WTC11 (cell line): ENCODE data around the gene MS4A4A. TPM values are rescaled to one million over a fixed set of nuclear protein-coding genes. Genes with fewer than 3 reads are reported as not detected.

ENCODE experiments used
- ATAC-seq: fragments of 200-7000 bp; cut with Tn5 transposase; 2 replicates; pipeline ENCODE4 v1.10.0; 2021; ENCODE audit warnings: mild to moderate bottlenecking, moderate library complexity
- CTCF ChIA-PET: fragments of 300-600 bp; sonication (Branson Sonifier 250); formaldehyde crosslinking; loops from one replicate; lab custom pipeline; 2021; ENCODE audit warnings: antibody characterized with exemption; lab: Charles Lee
- POLR2A ChIA-PET: fragments of 350-600 bp; sonication (Branson Sonifier 250); formaldehyde crosslinking; loops from one replicate; lab custom pipeline; 2021; ENCODE audit warnings: antibody characterized with exemption; lab: Charles Lee
- DNase-seq: peaks from one replicate; pipeline ENCODE4 v3.0.0; 2021; ENCODE audit warnings: low spot score
- H3K27ac Mint-ChIP-seq: 2 replicates; pipeline ENCODE4 v1.8.0; 2021; ENCODE audit warnings: mixed read lengths
- H3K27me3 Mint-ChIP-seq: 2 replicates; pipeline ENCODE4 v1.8.0; 2021; ENCODE audit warnings: low read depth, mild to moderate bottlenecking, moderate library complexity, mixed read lengths
- H3K36me3 Mint-ChIP-seq: 2 replicates; pipeline ENCODE4 v1.8.0; 2021; ENCODE audit warnings: mixed read lengths
- H3K4me1 Mint-ChIP-seq: 2 replicates; pipeline ENCODE4 v1.8.0; 2022; ENCODE audit warnings: mixed read lengths
- H3K4me3 Mint-ChIP-seq: 2 replicates; pipeline ENCODE4 v1.8.0; 2021; ENCODE audit warnings: mild to moderate bottlenecking, moderate library complexity, mixed read lengths
- H3K9me3 Mint-ChIP-seq: 2 replicates; pipeline ENCODE4 v1.8.0; 2021; ENCODE audit warnings: mixed read lengths
- CREM ChIP-seq: sonication (generic); formaldehyde crosslinking; IDR thresholded peaks from 2 replicates; pipeline ENCODE4 v1.8.1; 2022; ENCODE audit warnings: mild to moderate bottlenecking, missing genetic modification reagents, moderate library complexity
- EMX1 ChIP-seq: fragments of 250-450 bp; sonication (Bioruptor Pico); IDR thresholded peaks from 2 replicates; pipeline ENCODE4 v1.8.0; 2021; ENCODE audit warnings: mild to moderate bottlenecking
- FOXJ3 ChIP-seq: sonication (generic); formaldehyde crosslinking; IDR thresholded peaks from 2 replicates; pipeline ENCODE4 v1.9.0; 2021; ENCODE audit warnings: missing genetic modification reagents, mild to moderate bottlenecking, borderline replicate concordance
- FOXK1 ChIP-seq: sonication (generic); formaldehyde crosslinking; IDR thresholded peaks from 2 replicates; pipeline ENCODE4 v1.8.0; 2022; ENCODE audit warnings: mild to moderate bottlenecking, moderate library complexity, missing genetic modification reagents
- GTF2I ChIP-seq: fragments of 250-450 bp; sonication (Bioruptor Pico); conservative IDR thresholded peaks from 2 replicates; pipeline ENCODE4 v1.4.0; 2021; ENCODE audit warnings: mild to moderate bottlenecking
- JUN ChIP-seq: sonication (generic); formaldehyde crosslinking; IDR thresholded peaks from 2 replicates; pipeline ENCODE4 v1.8.0; 2023; ENCODE audit warnings: mild to moderate bottlenecking, missing genetic modification reagents
- PRRX2 ChIP-seq: fragments of 250-450 bp; sonication (Bioruptor Pico); IDR thresholded peaks from 2 replicates; pipeline ENCODE4 v1.8.0; 2021; ENCODE audit warnings: mild to moderate bottlenecking
- RORB ChIP-seq: fragments of 250-450 bp; sonication (Bioruptor Pico); IDR thresholded peaks from 2 replicates; pipeline ENCODE4 v1.9.0; 2021; ENCODE audit warnings: mild to moderate bottlenecking
- SMAD4 ChIP-seq: sonication (generic); formaldehyde crosslinking; IDR thresholded peaks from 2 replicates; pipeline ENCODE4 v1.8.0; 2022; ENCODE audit warnings: mild to moderate bottlenecking, missing genetic modification reagents
- SOX15 ChIP-seq: fragments of 250-450 bp; sonication (Bioruptor Pico); IDR thresholded peaks from 2 replicates; pipeline ENCODE4 v1.9.0; 2021; ENCODE audit warnings: mild to moderate bottlenecking
- ZNF671 ChIP-seq: fragments of 250-450 bp; sonication (Bioruptor Pico); IDR thresholded peaks from 2 replicates; pipeline ENCODE4 v1.8.0; 2021; ENCODE audit warnings: mild to moderate bottlenecking
- total RNA-seq: library from RNA; stranded (reverse); gene quantifications from 3 replicates; pipeline ENCODE4 v1.2.3, GENCODE V29; 2021
- TF ChIP-seq, protein P1 (sequence below): fragments of 250-450 bp; sonication (Bioruptor Pico); IDR thresholded peaks from 2 replicates; pipeline ENCODE4 v1.9.0; 2021; ENCODE audit warnings: moderate library complexity, mild to moderate bottlenecking, inconsistent platforms, borderline replicate concordance
- TF ChIP-seq, protein P2 (sequence below): sonication (generic); formaldehyde crosslinking; IDR thresholded peaks from 2 replicates; pipeline ENCODE4 v1.8.0; 2022; ENCODE audit warnings: mild to moderate bottlenecking, missing genetic modification reagents
- TF ChIP-seq, protein P3 (sequence below): sonication (generic); formaldehyde crosslinking; IDR thresholded peaks from 2 replicates; pipeline ENCODE4 v1.8.1; 2022; ENCODE audit warnings: low read depth, missing genetic modification reagents, borderline replicate concordance
- TF ChIP-seq, protein P4 (sequence below): sonication (generic); formaldehyde crosslinking; IDR thresholded peaks from 2 replicates; pipeline ENCODE4 v1.8.1; 2023; ENCODE audit warnings: mild to moderate bottlenecking, missing genetic modification reagents
- TF ChIP-seq, protein P5 (sequence below): sonication (generic); formaldehyde crosslinking; IDR thresholded peaks from 2 replicates; pipeline ENCODE4 v1.8.1; 2022; ENCODE audit warnings: mild to moderate bottlenecking, moderate library complexity, missing genetic modification reagents
- TF ChIP-seq, protein P6 (sequence below): sonication (generic); formaldehyde crosslinking; IDR thresholded peaks from 2 replicates; pipeline ENCODE4 v1.8.0; 2023; ENCODE audit warnings: missing genetic modification reagents
- TF ChIP-seq, protein P7 (sequence below): fragments of 250-450 bp; sonication (Bioruptor Pico); IDR thresholded peaks from 2 replicates; pipeline ENCODE4 v1.9.0; 2021; ENCODE audit warnings: mild to moderate bottlenecking, borderline replicate concordance
- TF ChIP-seq, protein P8 (sequence below): fragments of 250-450 bp; sonication (Bioruptor Pico); conservative IDR thresholded peaks from 2 replicates; pipeline ENCODE4 v1.9.0; 2021; ENCODE audit warnings: mild to moderate bottlenecking

Gene MS4A4A
- total RNA-seq, 1 experiment from 2014 or later = not detected

DNA sequence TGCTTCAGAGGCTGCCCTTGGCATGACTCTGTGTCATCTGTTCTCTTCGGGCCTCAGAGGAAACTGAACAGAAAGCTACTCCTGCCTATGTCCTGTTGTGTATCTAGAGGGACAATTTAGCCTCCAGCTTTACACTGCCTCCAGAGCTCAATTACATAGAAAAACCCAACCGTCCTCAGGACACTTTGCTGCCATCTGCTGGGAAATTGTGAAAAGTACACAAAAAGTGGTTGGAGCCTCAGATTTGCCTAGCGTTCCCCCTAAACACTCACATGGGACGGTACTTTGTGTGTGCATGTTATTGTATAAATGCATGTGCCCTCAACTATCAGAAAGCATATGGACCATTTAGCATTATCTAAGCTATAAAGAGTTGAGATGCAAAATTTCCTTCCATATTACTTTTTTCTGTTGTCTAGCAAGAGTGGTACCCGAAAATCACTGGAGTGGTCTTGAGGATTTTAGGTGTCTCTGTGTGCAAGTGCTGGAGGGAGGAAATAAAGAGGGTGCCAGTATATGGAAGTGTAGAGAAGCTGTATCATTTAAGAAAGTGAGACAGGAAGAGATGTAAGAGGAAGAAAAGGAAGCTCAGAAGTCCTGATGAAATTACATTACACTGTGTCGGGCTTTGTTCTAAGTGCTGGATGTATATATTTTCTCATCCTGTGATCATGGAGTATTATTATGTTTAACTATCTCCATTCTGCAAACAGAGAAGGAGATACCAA is 28.8 kb upstream of the MS4A4A start:
- H3K27me3 Mint-ChIP-seq = no peaks in the 10 kb centered on the region

More for the DNA sequence above, 28.8 kb upstream of the MS4A4A start:
- POLR2A ChIA-PET = no interaction called here
- ATAC-seq = peak; percentile 77
- no peak overlapping the region for H3K4me3 Mint-ChIP-seq
- peaks cover 4% of the 10 kb centered on the region; the same call in 1 of the 2 replicates for H3K4me1 Mint-ChIP-seq
- H3K9me3 Mint-ChIP-seq = peaks cover 28% of the 10 kb centered on the region
- CTCF ChIA-PET = interaction anchor here (0.6 to 2.4 kb wide), 17 partner anchors 13 to 1193 kb away, joined by 3 to 11 read pairs (median 4); no protein-coding TSS in a partner anchor
- TF ChIP-seq ZNF671 (CRISPR knock-in tag) = no peak
- TF ChIP-seq, protein P1, sequence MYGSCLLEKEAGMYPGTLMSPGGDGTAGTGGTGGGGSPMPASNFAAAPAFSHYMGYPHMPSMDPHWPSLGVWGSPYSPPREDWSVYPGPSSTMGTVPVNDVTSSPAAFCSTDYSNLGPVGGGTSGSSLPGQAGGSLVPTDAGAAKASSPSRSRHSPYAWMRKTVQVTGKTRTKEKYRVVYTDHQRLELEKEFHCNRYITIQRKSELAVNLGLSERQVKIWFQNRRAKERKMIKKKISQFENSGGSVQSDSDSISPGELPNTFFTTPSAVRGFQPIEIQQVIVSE = no peak
- no peak for TF ChIP-seq FOXK1 (CRISPR knock-in tag)
- TF ChIP-seq, protein P2, sequence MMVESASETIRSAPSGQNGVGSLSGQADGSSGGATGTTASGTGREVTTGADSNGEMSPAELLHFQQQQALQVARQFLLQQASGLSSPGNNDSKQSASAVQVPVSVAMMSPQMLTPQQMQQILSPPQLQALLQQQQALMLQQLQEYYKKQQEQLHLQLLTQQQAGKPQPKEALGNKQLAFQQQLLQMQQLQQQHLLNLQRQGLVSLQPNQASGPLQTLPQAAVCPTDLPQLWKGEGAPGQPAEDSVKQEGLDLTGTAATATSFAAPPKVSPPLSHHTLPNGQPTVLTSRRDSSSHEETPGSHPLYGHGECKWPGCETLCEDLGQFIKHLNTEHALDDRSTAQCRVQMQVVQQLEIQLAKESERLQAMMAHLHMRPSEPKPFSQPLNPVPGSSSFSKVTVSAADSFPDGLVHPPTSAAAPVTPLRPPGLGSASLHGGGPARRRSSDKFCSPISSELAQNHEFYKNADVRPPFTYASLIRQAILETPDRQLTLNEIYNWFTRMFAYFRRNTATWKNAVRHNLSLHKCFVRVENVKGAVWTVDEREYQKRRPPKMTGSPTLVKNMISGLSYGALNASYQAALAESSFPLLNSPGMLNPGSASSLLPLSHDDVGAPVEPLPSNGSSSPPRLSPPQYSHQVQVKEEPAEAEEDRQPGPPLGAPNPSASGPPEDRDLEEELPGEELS (CRISPR knock-in tag) = no peak
- TF ChIP-seq, protein P3, sequence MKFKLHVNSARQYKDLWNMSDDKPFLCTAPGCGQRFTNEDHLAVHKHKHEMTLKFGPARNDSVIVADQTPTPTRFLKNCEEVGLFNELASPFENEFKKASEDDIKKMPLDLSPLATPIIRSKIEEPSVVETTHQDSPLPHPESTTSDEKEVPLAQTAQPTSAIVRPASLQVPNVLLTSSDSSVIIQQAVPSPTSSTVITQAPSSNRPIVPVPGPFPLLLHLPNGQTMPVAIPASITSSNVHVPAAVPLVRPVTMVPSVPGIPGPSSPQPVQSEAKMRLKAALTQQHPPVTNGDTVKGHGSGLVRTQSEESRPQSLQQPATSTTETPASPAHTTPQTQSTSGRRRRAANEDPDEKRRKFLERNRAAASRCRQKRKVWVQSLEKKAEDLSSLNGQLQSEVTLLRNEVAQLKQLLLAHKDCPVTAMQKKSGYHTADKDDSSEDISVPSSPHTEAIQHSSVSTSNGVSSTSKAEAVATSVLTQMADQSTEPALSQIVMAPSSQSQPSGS (CRISPR knock-in tag) = no peak
- TF ChIP-seq, protein P4, sequence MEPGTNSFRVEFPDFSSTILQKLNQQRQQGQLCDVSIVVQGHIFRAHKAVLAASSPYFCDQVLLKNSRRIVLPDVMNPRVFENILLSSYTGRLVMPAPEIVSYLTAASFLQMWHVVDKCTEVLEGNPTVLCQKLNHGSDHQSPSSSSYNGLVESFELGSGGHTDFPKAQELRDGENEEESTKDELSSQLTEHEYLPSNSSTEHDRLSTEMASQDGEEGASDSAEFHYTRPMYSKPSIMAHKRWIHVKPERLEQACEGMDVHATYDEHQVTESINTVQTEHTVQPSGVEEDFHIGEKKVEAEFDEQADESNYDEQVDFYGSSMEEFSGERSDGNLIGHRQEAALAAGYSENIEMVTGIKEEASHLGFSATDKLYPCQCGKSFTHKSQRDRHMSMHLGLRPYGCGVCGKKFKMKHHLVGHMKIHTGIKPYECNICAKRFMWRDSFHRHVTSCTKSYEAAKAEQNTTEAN = no peak
- TF ChIP-seq, protein P5, sequence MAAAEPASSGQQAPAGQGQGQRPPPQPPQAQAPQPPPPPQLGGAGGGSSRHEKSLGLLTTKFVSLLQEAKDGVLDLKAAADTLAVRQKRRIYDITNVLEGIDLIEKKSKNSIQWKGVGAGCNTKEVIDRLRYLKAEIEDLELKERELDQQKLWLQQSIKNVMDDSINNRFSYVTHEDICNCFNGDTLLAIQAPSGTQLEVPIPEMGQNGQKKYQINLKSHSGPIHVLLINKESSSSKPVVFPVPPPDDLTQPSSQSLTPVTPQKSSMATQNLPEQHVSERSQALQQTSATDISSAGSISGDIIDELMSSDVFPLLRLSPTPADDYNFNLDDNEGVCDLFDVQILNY (CRISPR knock-in tag) = no peak
- TF ChIP-seq, protein P6, sequence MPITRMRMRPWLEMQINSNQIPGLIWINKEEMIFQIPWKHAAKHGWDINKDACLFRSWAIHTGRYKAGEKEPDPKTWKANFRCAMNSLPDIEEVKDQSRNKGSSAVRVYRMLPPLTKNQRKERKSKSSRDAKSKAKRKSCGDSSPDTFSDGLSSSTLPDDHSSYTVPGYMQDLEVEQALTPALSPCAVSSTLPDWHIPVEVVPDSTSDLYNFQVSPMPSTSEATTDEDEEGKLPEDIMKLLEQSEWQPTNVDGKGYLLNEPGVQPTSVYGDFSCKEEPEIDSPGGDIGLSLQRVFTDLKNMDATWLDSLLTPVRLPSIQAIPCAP (CRISPR knock-in tag) = no peak
- no peak for TF ChIP-seq SMAD4 (CRISPR knock-in tag)
- no peak for TF ChIP-seq JUN (CRISPR knock-in tag)
- TF ChIP-seq PRRX2 (CRISPR knock-in tag) = no peak
- no peak for TF ChIP-seq GTF2I (CRISPR knock-in tag)
- no peak for TF ChIP-seq SOX15 (CRISPR knock-in tag)
- TF ChIP-seq, protein P7, sequence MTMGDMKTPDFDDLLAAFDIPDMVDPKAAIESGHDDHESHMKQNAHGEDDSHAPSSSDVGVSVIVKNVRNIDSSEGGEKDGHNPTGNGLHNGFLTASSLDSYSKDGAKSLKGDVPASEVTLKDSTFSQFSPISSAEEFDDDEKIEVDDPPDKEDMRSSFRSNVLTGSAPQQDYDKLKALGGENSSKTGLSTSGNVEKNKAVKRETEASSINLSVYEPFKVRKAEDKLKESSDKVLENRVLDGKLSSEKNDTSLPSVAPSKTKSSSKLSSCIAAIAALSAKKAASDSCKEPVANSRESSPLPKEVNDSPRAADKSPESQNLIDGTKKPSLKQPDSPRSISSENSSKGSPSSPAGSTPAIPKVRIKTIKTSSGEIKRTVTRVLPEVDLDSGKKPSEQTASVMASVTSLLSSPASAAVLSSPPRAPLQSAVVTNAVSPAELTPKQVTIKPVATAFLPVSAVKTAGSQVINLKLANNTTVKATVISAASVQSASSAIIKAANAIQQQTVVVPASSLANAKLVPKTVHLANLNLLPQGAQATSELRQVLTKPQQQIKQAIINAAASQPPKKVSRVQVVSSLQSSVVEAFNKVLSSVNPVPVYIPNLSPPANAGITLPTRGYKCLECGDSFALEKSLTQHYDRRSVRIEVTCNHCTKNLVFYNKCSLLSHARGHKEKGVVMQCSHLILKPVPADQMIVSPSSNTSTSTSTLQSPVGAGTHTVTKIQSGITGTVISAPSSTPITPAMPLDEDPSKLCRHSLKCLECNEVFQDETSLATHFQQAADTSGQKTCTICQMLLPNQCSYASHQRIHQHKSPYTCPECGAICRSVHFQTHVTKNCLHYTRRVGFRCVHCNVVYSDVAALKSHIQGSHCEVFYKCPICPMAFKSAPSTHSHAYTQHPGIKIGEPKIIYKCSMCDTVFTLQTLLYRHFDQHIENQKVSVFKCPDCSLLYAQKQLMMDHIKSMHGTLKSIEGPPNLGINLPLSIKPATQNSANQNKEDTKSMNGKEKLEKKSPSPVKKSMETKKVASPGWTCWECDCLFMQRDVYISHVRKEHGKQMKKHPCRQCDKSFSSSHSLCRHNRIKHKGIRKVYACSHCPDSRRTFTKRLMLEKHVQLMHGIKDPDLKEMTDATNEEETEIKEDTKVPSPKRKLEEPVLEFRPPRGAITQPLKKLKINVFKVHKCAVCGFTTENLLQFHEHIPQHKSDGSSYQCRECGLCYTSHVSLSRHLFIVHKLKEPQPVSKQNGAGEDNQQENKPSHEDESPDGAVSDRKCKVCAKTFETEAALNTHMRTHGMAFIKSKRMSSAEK (CRISPR knock-in tag) = no peak
- TF ChIP-seq, protein P8, sequence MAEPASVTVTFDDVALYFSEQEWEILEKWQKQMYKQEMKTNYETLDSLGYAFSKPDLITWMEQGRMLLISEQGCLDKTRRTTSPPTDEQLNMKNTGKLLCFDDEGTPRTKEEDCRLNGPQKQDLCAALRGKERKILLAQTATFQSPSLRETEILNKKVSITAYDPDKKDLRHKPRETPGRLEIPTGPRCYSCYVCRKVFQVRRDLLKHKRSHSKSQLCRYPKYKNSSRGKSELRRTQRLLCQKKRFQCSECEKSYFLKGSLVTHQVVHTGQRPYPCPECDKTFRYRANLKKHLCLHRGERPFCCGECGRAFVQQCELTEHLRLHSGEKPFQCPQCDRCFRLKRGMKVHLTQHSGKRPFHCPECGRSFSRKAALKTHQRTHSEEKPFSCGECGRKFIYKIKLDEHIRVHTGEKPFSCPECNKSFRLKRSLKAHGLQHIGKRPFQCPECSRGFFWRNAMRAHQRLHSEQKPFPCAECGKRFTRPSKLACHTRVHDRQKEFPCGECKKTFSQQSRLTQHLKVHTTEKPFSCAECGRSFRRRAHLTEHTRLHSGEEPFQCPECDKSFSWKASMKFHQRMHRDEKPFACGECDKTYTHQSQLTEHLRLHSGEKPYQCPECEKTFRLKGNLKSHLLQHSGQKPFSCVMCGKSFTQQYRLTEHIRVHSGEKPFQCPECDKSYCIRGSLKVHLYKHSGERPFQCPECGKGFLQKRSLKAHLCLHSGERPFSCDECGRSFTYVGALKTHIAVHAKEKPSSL (CRISPR knock-in tag) = no peak
- no peak for TF ChIP-seq CREM (CRISPR knock-in tag)
- no peak for TF ChIP-seq FOXJ3 (CRISPR knock-in tag)
- TF ChIP-seq EMX1 (CRISPR knock-in tag) = no peak
- TF ChIP-seq RORB (CRISPR knock-in tag) = no peak
- DNase-seq = no peak
- no peak overlapping the region for H3K27ac Mint-ChIP-seq
- H3K36me3 Mint-ChIP-seq = 0 out of 2 replicates have a peak, but pooled peaks cover 3% of the 10 kb centered on the region
